CD4-positive, alpha-beta T cell treated with Interleukin-21 for 1 hour (primary cell): ENCODE data around the gene LIMK1.
"Not testable (repeated sequence)": the region's sequence is repeated elsewhere in the genome, so short reads cannot be mapped to it uniquely, and the experiment has no call there.

Experiments used
- DNase-seq: peaks from one replicate; pipeline ENCODE4 v3.0.0-alpha.2; 2020

LIMK1 gene

DNA sequence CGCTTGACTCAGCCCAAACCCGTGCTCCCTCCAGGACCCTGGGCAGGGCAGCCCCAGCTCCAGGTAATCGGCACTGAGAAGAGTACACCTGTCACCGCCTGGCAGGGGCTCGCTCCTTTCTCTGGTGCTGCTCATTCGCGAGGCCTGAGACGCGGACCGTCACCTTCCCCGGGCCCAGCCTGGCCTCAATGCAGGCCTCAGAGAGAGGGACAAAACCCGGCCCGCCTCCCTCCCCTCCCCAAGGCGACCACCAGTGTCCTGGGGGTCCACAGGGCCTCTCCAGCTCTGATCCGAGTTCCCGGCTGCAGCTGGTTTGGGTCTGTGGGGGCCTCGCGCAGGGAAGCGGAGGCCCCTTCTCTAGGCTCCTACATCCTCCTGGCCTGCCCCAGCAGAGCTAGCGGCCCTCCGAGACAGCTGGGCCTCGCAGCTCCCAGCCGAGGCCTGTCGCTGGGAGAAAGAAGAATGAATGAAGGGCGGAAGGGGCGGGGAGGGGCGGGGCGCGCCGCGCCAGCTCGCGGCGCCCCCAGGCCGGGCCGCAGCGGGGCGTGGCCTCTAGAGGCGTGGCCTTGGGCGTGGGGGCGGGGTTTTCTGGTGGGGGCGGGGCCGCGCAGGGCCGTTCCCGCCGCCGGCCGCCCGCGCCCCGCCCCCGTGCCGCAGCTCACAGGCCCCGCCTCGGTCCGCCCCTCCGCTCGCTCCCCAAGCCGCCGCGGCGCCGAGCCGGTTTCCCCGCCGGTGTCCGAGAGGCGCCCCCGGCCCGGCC lies at the start of gene LIMK1:
Gene LIMK1 (plus strand): TSS at position 688 of the 760 bp plus-strand sequence. CDS start 187 bp downstream, outside the sequence.
- DNase-seq: peak; percentile 86

DNA sequence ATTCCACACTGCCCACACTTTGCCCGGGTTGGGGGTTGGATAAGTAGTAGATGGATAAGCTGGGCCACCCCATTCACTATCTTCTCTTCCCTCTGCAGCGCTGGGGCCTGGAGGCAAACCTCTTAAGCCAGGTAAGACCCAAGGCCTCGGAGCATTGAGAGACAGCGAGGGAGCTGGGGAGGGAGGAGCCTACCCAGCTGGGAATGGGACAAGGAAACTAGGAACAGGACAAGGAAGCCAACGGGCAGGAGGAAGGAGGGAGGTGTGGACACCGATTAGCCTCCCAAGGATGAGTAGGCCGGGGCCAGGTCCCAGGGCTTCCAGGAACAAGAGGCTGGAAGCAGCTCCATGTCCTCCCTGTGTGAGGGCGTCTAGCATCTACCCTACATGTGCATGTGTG lies 46.0 kb upstream of the LIMK1 start:
- DNase-seq: no peak

DNA sequence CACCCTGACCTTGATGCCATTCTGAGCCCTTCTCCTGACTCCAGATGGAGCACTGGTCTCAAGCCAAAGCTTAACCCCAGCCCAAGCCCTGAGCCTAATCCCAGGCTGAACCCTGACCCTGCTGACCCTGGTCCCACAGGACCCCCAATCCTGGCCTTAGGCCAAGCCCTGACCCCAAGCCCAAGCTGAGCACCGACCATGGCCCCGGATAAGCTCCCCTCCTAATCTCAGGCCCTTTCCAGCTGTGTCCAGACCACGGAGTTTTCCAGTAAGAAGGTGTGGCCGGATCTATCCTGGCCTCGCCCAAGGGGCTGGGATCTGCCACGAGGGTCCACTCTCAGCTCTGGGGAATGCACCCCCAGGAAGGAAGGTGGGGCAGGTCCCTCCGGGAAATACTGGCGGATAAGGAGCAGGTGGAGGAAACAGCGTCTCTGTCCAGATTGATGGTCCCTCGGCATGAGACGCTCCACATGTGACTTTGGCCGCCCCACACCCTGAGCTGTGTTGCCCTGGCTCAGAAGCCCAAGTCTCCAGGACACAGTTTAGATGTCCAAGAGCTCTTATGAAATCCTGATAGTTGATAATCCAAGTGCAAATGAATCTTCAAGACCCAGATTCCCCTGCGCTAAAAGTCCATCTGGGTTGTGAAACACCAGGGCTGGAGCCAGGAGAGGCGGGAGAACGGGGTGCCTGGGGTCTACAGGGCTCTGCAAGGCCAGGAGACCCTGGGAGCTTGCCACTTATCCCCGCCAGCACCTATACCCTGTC lies 45.2 kb upstream of the LIMK1 start:
- DNase-seq: no peak

DNA sequence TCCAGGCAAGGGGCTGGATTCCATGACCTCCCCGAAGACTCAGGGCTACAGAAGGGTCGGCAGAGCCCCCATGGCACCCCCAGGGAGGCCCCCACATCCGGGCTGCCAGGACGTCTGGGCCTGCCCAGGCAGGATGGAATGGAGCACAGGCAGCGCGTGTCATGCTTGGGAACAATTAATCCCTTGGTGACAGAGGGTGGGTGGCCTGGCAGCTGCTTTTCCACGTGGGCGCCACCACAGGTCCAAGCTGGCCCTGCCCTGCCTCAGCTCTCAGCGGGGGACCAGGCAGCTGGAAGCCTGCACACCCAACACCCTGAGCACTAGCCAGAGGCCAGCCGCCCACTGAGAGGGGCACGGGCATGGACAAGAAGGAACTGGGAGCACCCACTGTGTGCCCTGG lies 44.3 kb upstream of the LIMK1 start:
- no peak for DNase-seq

DNA sequence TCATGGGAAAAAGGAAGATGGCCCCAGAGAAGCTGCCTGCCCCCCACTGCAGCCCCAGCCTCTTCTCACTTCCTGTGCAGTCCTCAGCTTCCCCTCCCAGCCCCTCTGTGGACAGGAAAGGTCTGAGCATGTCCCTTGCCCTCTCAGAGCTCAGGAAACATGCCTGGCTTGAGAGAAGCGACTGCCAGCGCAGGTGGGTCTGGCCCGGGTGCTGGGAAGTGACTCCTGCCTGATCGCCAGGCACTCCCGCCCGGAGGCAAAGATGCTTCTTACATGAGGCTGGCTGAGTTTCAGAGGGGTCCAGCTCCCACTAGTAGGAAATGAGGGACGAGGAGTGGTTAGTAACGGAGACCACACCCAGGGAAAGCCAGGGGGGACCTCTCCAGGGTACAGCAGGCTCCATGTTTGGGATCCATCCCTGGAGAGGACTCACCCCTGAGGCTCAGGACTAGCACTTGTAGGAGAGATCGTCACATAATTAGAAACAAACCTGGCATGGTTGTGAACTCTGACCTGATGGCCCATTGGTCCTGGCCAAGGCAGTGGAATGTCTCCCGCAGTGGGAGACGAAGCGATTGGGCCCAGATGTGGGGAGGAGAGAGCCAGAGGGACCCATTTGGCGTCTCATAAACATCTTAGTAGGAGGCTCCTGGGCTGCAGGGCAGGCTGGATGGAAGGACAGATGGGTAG lies 43.4 kb upstream of the LIMK1 start:
- no peak for DNase-seq

DNA sequence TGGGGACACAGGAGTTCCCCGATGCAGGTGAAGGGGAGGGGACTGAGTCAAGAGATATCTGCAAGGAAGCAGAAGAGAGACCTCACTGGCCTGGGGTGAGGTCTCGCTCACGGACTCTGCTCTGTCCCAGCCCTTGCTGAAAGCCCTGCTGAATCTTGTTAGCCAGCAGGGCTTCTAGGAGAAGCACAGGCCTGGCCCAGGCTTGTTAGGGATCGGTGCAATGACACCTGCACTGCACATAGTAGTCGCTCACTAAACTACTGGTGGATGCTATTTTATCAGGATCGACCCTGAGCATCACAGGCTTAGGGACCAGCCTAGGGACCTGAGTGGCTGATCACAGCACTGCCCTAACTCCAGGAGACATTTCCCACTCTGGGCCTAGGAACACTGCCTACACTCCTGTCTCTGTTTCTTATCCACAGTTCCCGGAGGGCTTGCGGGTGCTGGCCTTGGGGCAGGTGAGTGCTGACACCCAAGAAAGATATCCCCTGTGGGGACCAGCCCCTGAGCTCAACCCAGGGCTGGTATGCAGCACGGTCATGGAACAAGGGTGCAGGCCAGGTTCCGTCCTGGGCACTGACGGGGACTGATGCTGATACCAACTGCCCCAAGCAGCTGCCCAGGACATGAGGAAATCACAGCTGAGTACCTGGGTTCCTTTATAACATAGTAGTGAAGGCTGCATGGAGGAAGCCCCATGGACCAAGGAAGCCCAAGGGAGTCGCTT lies 42.6 kb upstream of the LIMK1 start:
- DNase-seq: no peak

DNA sequence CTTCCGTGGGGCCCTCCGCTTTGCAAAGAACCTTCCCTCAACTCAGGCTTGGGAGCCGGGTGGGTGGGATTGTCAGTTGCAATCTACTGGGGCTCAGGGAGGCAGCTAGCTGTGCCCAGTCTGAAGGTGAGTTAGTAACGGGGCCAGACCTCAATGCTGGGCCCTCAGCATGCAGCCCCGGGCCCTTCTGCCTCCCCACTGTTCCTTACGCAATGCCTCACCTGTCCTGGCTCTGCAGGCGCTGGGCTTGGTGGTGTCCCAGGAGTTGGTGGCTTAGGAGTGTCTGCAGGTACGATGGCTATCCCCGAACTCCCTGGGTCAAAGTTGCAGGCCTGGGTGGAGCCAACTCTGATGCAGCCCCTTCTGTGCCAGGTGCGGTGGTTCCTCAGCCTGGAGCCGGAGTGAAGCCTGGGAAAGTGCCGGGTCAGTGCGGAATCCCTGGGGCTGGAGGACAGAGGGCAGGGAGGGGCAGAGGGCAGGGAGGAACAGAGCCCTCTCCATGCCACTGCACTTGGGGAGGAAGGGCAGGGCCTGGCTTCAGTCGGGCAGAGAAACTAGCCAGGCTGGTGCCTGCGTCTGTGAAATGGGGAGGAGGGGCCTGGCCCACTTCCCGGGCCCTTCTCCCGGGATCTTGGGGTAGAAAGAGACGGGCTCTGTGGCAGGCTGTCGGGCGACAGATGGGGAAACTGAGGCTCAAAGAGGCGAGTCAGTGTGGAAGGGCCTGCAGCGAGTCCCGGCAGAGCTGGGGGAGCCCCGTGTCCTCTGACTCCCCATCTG lies 40.7 kb upstream of the LIMK1 start:
- no peak for DNase-seq

DNA sequence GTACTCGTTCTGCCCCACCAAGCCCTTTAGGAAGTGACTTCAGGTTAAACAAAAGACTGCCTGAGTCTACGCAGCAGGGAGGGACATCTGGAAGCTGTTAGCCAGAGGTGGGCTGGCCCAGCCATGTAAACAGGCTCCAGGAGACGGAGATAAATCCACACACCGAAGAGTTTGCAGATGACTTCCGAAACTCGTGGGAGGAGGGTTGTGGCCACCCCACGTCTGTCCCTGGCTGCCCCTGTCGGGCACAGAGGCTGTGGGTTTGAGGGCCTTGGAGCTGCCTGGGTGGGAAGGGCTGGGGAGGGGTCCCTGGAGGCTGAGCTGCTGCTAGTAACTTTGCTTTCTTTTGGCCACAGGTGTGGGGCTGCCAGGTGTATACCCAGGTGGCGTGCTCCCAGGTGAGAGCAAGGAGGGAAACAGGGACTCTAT lies 40.1 kb upstream of the LIMK1 start:
- DNase-seq: no peak

DNA sequence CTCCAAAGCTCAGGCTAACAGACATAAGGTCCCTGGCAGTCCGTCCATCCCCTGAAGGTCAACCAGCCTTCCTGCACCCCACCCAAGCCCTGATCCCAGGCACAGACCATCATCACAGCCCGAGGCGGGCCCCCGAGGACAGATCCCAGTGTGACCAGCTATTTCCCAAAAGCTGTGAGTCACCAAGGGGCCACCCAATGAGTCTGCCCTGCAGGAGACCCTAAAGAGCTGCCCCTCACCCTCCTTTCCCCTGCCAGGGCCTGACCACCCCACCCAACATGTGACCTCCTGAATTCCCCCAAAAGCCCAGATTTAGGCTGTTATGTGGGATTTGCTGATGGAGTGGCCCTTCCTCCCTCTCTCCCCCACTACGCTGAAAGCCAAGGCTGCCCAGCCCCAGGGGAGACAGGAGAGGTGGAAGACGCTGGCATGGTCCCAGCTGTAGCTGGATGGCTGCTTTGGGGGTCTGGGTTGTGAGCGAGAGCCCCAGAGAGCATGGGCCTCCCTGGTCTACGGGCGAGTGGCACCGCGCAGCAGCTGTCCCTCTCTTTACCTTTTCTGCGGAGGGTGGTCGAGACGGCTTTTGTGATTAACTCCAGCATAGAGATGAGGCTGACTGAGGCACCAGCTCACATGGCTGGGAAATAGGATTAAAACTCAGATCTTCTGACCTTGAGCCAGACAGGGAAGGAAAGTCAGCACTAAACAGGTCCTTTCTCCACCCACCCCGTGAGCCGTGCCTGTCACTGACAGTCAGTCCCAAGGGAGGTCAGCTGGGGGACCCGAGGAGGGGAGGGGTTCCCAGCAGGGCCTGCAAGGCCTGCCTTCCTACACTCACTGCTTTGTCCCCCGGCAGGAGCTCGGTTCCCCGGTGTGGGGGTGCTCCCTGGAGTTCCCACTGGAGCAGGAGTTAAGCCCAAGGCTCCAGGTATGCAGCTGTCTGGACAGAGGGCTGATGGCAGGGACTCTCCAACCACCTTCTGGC lies 38.9 kb upstream of the LIMK1 start:
- DNase-seq: no peak

DNA sequence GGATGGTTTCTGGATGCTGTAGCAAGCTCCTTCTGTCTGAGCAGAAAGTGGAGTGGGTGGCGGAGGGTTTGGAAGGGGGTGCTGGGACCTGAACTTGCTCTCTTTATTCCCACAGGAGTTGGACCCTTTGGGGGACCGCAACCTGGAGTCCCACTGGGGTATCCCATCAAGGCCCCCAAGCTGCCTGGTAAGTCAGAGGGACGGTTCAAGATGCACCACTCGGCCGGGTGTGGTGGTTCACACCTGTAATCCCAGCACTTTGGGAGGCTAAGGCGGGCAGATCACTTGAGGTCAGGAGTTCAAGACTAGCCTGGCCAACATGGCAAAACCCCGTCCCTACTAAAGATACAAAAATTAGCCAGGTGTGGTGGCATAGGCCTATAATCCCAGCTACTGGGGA lies 37.0 kb upstream of the LIMK1 start:
- not testable (repeated sequence) for DNase-seq

DNA sequence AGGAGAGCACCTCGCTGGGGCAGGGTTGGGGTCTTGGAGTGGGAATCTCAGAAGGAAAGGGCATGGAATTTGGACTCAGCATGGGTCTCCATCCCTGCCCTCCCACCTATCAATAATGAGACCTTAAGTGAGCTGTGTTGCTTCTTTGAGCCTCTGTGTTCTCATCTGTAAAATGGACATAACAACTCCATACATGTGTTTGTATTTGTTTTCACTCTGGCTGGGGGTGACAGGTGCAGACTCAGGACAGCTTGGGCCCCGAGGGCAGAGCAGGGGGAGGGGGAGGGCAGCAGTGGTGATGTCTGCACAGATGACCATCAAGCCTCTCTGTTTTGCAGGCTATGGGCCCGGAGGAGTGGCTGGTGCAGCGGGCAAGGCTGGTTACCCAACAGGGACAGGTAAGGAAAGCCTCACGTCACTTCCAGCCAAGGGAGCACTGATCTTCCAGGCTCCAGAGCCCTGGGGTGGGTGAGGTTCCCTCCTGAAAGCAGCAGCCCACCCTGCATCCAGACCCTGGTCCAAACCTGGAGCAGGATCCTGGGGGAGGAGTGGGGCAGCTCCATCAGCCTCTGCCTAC lies 35.7 kb upstream of the LIMK1 start:
- no peak for DNase-seq

DNA sequence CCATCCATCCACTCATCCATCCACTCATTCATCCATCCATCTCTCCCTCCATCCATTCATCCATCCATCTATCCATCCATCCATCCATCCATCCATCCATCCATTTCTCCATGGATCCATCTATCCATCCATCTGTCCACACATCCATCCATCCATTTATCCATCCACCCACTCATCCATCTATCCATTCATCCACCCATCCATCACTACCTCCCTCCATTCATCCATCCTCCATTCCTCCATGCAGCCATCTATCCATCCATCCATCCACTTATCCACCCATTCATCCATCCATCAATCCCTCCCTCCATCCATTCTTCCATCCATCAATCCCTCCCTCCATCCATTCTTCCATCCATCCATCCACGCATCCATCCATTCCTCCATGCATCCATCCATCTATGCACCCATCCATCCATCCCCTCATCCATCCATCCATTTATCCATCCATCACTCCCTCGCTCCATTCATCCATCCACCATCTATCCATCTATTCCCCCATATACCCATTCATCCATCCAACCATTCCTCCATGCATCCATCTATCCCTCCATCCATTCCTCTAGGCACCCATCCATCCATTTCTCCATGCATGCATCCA lies 34.5 kb upstream of the LIMK1 start:
- no peak for DNase-seq

DNA sequence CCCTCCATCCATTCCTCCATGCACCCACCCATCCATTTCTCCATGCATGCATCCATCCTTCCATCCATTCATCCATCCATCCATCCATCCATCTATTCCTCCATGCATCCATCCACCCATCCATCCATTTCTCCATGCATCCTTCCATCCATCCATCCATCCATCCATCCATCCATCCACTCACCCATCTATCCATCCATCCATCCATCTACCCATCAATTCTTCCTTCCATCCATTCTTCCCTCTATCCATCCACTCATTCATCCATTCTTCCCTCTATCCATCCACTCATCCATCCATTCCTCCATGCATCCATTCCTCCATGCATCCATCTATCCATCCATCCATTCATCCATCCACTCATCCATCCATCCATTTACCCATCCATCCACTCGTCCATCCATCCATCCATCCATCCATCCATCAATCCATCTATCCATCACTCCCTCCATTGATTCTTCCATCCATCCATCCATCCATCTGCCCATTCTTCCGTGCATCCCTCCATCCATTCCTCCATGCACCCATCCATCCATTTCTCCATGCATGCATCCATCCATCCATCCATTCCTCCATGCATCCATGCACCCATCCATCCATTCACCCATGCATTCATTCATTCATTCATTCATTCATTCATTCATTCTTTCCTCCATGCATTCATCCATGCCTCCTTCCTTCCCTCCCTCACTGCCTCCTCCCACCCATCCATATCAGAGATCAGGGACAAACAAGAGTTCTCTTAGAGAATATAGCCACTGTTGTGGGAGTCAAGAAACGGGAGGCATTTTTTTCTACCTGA lies 33.4 kb upstream of the LIMK1 start:
- DNase-seq: no peak

DNA sequence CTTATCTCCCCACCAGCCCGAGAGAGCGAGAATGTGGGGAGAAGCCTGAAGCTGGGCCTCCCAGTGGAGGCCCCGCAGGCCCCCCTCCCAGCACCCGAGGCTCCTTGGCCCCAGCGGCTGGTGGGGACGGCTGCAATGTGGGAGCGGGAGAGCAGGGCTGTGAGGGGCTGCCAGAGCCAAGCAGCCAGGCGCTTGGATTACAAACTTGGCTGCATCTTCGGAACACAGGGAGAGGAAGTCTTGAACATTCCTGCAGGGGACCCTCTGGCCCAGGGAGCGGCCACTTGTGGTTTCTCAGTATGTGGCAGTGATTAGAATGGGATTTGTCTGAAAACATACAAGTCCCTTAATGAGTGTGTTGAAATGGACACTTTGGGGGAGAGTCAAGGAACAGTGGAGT lies 32.4 kb upstream of the LIMK1 start:
- no peak for DNase-seq

DNA sequence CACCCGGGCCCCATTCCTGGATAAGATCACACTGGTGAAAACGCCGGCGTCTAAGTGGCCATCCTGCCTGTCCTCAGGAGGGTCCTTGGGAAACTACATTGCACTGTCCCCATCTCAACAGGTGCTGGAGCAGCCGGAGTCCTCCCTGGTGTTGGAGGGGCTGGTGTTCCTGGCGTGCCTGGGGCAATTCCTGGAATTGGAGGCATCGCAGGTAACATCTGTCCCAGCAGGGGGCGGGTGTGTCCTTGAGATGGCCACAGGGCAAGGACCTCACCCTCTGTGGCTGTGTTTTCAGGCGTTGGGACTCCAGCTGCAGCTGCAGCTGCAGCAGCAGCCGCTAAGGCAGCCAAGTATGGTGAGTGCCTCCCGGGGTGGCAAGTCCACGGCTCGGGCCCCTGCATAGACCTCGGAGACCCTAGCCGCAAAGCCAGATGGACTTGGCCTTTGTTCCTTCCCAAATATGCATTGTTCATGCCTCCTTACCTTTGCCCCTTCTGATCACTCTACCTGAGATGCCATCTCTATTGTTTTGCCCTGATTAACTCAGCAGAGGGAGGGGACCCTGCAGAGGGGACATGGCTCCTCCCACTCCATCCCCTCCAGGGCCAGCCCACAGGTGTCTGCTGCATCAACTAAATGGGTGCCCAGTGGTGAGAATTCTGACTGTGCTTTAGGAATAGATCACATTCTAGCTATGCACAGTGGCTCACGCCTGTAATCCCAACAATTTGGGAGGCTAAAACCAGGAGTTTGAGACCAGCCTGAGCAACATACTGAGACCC lies 31.8 kb upstream of the LIMK1 start:
- no peak for DNase-seq

DNA sequence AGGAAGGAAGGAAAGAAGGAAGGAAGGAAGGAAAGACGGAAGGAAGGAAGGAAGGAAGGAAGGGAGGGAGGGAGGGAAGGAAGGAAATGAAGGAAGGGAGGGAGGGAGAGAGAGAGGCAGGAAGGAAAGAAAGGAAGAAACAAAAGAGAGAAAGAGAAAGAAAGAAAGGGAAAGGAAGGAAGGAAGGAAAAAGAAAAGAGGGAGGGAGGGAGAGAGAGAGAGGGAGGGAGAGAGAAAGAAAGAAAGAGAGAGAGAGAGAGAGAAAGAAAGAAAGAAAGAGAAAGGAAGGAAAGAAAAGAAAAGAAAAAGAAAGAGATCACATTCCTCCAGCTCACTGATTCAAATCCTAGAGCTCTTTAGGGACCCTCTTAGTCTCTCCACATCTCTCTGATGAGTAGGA lies 31.0 kb upstream of the LIMK1 start:
- no peak for DNase-seq

DNA sequence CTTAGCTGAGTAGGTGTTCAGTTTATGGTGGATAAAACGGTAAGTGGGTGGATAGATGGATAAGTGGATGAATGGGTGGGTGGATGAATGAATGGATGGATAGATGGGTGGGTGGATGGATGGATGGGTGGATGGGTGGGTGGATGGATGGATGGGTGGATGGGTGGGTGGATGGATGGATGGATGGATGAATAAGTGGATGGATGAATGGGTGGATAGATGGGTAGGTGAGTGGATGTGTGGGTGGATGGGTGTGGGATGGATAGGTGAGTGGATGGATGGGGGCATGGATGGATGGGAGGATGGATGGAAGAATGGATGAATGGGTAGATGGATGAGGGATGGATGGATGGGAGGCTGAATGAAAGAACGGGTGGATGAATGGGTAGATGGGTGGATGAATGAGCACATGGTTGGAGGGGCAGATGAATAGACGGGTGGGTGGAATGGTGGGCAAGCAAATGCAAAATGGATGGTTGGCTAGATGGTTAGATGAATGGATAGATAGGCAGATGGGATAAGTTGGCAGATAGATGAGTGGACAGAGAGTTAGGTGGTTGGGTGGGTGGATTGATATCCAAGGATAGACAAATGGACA lies 29.9 kb upstream of the LIMK1 start:
- no peak for DNase-seq
